HG03558 (cell line): Measurements from ENCODE around the gene CCDC88C.
"Not testable (repeated sequence)": the region's sequence is repeated elsewhere in the genome, so short reads cannot be mapped to it uniquely, and the experiment has no call there.

Experiments used
- ATAC-seq: cut with Tn5 transposase; IDR thresholded peaks from one replicate; pipeline ENCODE4 v1.9.1; 2021; ENCODE audit warnings: moderate number of reproducible peaks; ENCODE audit not compliant: unreplicated experiment; ENCODE audit errors: extremely low read depth

CCDC88C gene

GRCh38 chr14:91280129-91280528 is 137.5 kb downstream of the CCDC88C start:
- no peak for ATAC-seq

- ATAC-seq = no peak
These were observed 138.3 kb downstream of the CCDC88C start for GRCh38 chr14:91279354-91279753.

GRCh38 chr14:91278383-91278715 is 139.3 kb downstream of the CCDC88C start:
- no peak for ATAC-seq

- ATAC-seq = no peak
These were observed 139.9 kb downstream of the CCDC88C start for GRCh38 chr14:91277546-91278382.

- no peak for ATAC-seq
These were observed 142.8 kb downstream of the CCDC88C start for GRCh38 chr14:91274796-91275195.

- no peak for ATAC-seq
These were observed 143.7 kb downstream of the CCDC88C start for GRCh38 chr14:91273885-91274273.

- ATAC-seq = no peak
These were observed 144.2 kb downstream of the CCDC88C start for GRCh38 chr14:91273273-91273884.

- no peak for ATAC-seq
These were observed 145.0 kb downstream of the CCDC88C start for GRCh38 chr14:91272341-91273272.

- no peak for ATAC-seq
These were observed 146.0 kb downstream of the CCDC88C start for GRCh38 chr14:91271639-91272038.

GRCh38 chr14:91270619-91271018 is 147.0 kb downstream of the CCDC88C start:
- ATAC-seq = no peak

- ATAC-seq = no peak
These were observed 147.4 kb downstream of the CCDC88C start for GRCh38 chr14:91270188-91270587.

- ATAC-seq = no peak
These were observed 148.3 kb downstream of the CCDC88C start for GRCh38 chr14:91269076-91269991.

- ATAC-seq = no peak
These were observed 149.6 kb downstream of the CCDC88C start for GRCh38 chr14:91267965-91268437.

- ATAC-seq = not testable (repeated sequence)
These were observed 151.3 kb downstream of the CCDC88C start for GRCh38 chr14:91266276-91266675.

GRCh38 chr14:91265404-91265803 is 152.2 kb downstream of the CCDC88C start:
- no peak for ATAC-seq

GRCh38 chr14:91264151-91265150 is 153.2 kb downstream of the CCDC88C start:
- ATAC-seq = no peak

GRCh38 chr14:91263329-91263728 is 154.3 kb downstream of the CCDC88C start:
- ATAC-seq = no peak

GRCh38 chr14:91261986-91262549 is 155.6 kb downstream of the CCDC88C start:
- ATAC-seq = no peak
